ENCODE measurements around the gene ZACN. TPM values are rescaled to one million over a fixed set of nuclear protein-coding genes. Genes with fewer than 3 reads are reported as not detected.

ZACN gene
- polyA plus RNA-seq, 3 donors, result 0.09 TPM; not detected in 2

GRCh38 chr17:76104896-76105231, 25.9 kb downstream of the ZACN start:
- Mint-ChIP-seq H3K9me3 (no peaks in the 10 kb centered on the region), H3K36me3 (peaks cover 15 to 19% of the 10 kb centered on the region in 2 donors), H3K4me3 (peak overlapping the region in 1 of 2 donors; percentile 98), H3K27me3 (ENCODE audit: low read depth in 3 of 3) (peaks cover 0 to 11% (median 1%) of the 10 kb centered on the region in 3 donors), H3K27ac (peak overlapping the region in 4 of 7 donors; percentile 83 to 96 (median 93)), H3K4me1 (peaks cover 34% of the 10 kb centered on the region)
- Histone ChIP-seq H4K20me1 (ENCODE audit: insufficient read depth, low read length) (no peaks in the 10 kb centered on the region), H3K4me2 (replicated peaks; ENCODE audit: extremely low read depth, low read length, poor library complexity, severe bottlenecking) (peak overlapping the region; percentile 13), H3K4me3 (replicated peaks in 1 of 3; ENCODE audit: low read depth in 2 of 3, low read length in 3 of 3) (peak overlapping the region in 1 of 3 experiments; percentile 85), H3K4me1 (ENCODE audit: control insufficient read depth in 1 of 2, insufficient read depth in 2 of 2, low read length in 2 of 2) (peaks cover 42 to 45% of the 10 kb centered on the region in 2 donors), H3K36me3 (replicated peaks in 1 of 2; ENCODE audit: control insufficient read depth in 1 of 2, insufficient read depth in 2 of 2, low read length in 2 of 2) (peaks cover 18 to 20% of the 10 kb centered on the region in 2 donors), H3K27ac (ENCODE audit: low read depth in 1 of 2, low read length in 2 of 2) (no peak overlapping the region), H3K9ac (ENCODE audit: insufficient read depth, low read length, poor library complexity, severe bottlenecking) (no peak overlapping the region), H3K27me3 (ENCODE audit: control insufficient read depth in 2 of 2, insufficient read depth in 2 of 2, low read length in 2 of 2) (no peaks in the 10 kb centered on the region), H2AFZ (ENCODE audit: insufficient read depth, low read depth, low read length, poor library complexity, severe bottlenecking) (peak overlapping the region; percentile 86), H3K9me3 (replicated peaks in 1 of 2; ENCODE audit: control insufficient read depth in 1 of 2, insufficient read depth in 1 of 2, low read length in 2 of 2) (no peaks in the 10 kb centered on the region), H3K79me2 (ENCODE audit: insufficient read depth, low read length) (peaks cover 21% of the 10 kb centered on the region)
- WGBS (ENCODE audit: insufficient coverage), result 100% methylated on average over 1 of the region's 5 CpGs
- intact Hi-C loops (cut with micrococcal nuclease), result loop anchor here in 1 of 2 donors (5.0 kb wide), 1 partner anchor 162 kb away; the partner anchor contains the start of gene UBALD2
- peak in 1 of 3 donors; percentile 4 for DNase-seq
- TF ChIP-seq CTCF (IDR thresholded peaks at IDR 0.05), result no peak

- Mint-ChIP-seq H3K4me3 (peak overlapping the region; percentile 34 to 63), H3K4me1 (peaks cover 32% of the 10 kb centered on the region), H3K36me3 (peaks cover 2 to 5% of the 10 kb centered on the region in 2 donors), H3K9me3 (peaks cover 0 to under 1% (median 0%) of the 10 kb centered on the region in 7 donors), H3K27ac (peak overlapping the region in 2 of 7 donors; percentile 45 to 80), H3K27me3 (ENCODE audit: low read depth in 3 of 3) (peaks cover 3 to 21% (median 9%) of the 10 kb centered on the region in 3 donors)
- Histone ChIP-seq H3K9me3 (replicated peaks in 1 of 2; ENCODE audit: control insufficient read depth in 1 of 2, insufficient read depth in 1 of 2, low read length in 2 of 2) (no peaks in the 10 kb centered on the region), H3K4me3 (replicated peaks in 1 of 3; ENCODE audit: low read depth in 2 of 3, low read length in 3 of 3) (peak overlapping the region in 1 of 3 experiments; percentile 23), H3K9ac (ENCODE audit: insufficient read depth, low read length, poor library complexity, severe bottlenecking) (no peak overlapping the region), H3K4me1 (ENCODE audit: control insufficient read depth in 1 of 2, insufficient read depth in 2 of 2, low read length in 2 of 2) (peaks cover 42 to 45% of the 10 kb centered on the region in 2 donors), H3K79me2 (ENCODE audit: insufficient read depth, low read length) (peaks cover 20% of the 10 kb centered on the region), H4K20me1 (ENCODE audit: insufficient read depth, low read length) (no peaks in the 10 kb centered on the region), H3K4me2 (replicated peaks; ENCODE audit: extremely low read depth, low read length, poor library complexity, severe bottlenecking) (peak overlapping the region; percentile 17), H3K27me3 (ENCODE audit: control insufficient read depth in 2 of 2, insufficient read depth in 2 of 2, low read length in 2 of 2) (peaks cover 0 to 2% of the 10 kb centered on the region in 2 donors), H2AFZ (ENCODE audit: insufficient read depth, low read depth, low read length, poor library complexity, severe bottlenecking) (peak overlapping the region; percentile 52), H3K27ac (ENCODE audit: low read depth in 1 of 2, low read length in 2 of 2) (no peak overlapping the region), H3K36me3 (replicated peaks in 1 of 2; ENCODE audit: control insufficient read depth in 1 of 2, insufficient read depth in 2 of 2, low read length in 2 of 2) (peaks cover 5% of the 10 kb centered on the region in 2 donors)
- peak in 1 of 3 donors; percentile 7 for DNase-seq
- TF ChIP-seq CTCF (IDR thresholded peaks at IDR 0.05), result no peak
- intact Hi-C loops (cut with micrococcal nuclease), result no loop called here
- no CpG with 5 or more reads among the region's 3 CpGs for WGBS (ENCODE audit: insufficient coverage)
Observed at GRCh38 chr17:76106703-76107102, 27.7 kb downstream of the ZACN start.
